ENCODE measurements around the gene ZKSCAN7.
"Not testable (repeated sequence)": the region's sequence is repeated elsewhere in the genome, so short reads cannot be mapped to it uniquely, and the experiment has no call there.

The ZKSCAN7 gene

DNA sequence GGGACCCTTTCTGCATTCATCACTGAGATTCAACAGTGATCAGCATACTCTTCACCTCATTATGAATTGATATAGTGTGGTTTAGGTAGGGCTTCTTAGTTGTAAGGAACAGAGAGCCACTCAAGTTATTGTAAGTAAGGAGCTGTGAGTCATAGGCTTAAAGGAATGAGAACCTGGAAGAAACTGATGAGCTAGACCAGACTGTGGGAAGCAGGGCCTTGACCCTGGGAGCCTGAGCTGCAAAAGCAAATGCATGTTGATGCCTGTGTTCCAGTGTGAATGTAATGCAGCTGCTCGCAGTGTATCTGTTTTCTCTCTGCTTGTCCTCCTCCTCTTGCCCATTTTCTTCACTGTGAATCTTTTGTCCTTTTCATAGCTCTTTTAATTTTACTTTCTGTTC lies 13.6 kb downstream of the ZKSCAN7 start:
- no peak overlapping the region for H3K4me3 ChIP-seq (ENCODE audit: low read depth, low read length)
- TF ChIP-seq, protein P1, sequence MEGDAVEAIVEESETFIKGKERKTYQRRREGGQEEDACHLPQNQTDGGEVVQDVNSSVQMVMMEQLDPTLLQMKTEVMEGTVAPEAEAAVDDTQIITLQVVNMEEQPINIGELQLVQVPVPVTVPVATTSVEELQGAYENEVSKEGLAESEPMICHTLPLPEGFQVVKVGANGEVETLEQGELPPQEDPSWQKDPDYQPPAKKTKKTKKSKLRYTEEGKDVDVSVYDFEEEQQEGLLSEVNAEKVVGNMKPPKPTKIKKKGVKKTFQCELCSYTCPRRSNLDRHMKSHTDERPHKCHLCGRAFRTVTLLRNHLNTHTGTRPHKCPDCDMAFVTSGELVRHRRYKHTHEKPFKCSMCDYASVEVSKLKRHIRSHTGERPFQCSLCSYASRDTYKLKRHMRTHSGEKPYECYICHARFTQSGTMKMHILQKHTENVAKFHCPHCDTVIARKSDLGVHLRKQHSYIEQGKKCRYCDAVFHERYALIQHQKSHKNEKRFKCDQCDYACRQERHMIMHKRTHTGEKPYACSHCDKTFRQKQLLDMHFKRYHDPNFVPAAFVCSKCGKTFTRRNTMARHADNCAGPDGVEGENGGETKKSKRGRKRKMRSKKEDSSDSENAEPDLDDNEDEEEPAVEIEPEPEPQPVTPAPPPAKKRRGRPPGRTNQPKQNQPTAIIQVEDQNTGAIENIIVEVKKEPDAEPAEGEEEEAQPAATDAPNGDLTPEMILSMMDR (IDR thresholded peaks at IDR 0.05; ENCODE audit: insufficient read depth, low read depth, low read length, missing control alignments), result no peak
- DNase-seq (ENCODE audit: low read depth), result no peak

- TF ChIP-seq, protein P1 (IDR thresholded peaks at IDR 0.05; ENCODE audit: insufficient read depth, low read depth, low read length, missing control alignments), result no peak
- H3K4me3 ChIP-seq (ENCODE audit: low read depth, low read length), result no peak overlapping the region
- DNase-seq (ENCODE audit: low read depth), result no peak
These were observed 16.0 kb downstream of the ZKSCAN7 start for GRCh38 chr3:44571024-44571423.

GRCh38 chr3:44576613-44577012 lies 21.6 kb downstream of the ZKSCAN7 start:
- H3K4me3 ChIP-seq (ENCODE audit: low read depth, low read length), result no peak overlapping the region

GRCh38 chr3:44577354-44577952 lies 22.5 kb downstream of the ZKSCAN7 start:
- H3K4me3 ChIP-seq (ENCODE audit: low read depth, low read length); DNase-seq (ENCODE audit: low read depth): not testable (repeated sequence)

More at GRCh38 chr3:44576613-44577012, 21.6 kb downstream of the ZKSCAN7 start:
- DNase-seq (ENCODE audit: low read depth), result no peak
- TF ChIP-seq, protein P1 (IDR thresholded peaks at IDR 0.05; ENCODE audit: insufficient read depth, low read depth, low read length, missing control alignments), result no peak

- H3K4me3 ChIP-seq (ENCODE audit: low read depth, low read length); DNase-seq (ENCODE audit: low read depth): not testable (repeated sequence)
These were observed 23.3 kb downstream of the ZKSCAN7 start for GRCh38 chr3:44578316-44578715.

GRCh38 chr3:44578924-44579515 lies 24.0 kb downstream of the ZKSCAN7 start:
- not testable (repeated sequence) for H3K4me3 ChIP-seq (ENCODE audit: low read depth, low read length); DNase-seq (ENCODE audit: low read depth)

- DNase-seq (ENCODE audit: low read depth), result not testable (repeated sequence)
These were observed 24.8 kb downstream of the ZKSCAN7 start for GRCh38 chr3:44579749-44580148.

DNA sequence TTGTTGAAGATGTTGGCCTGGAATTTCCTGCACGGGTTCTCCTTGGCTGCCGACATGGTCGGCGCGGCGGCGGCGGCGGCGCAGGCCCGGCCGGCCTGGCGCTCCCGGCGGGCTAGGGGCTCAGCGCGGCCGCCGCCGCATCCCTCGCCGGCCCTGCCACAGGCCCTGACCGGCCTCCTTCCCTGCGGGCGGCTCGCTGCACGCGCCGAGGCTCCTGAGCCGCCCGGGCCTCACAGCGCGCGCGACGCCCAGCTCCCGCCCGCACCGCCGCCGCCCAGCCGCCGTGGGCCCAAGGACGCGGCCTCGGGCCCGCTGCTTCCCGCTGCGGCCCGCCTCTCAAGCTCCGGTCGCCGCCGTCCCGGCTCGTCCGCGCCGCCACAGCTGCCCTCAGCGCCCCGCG lies 26.0 kb downstream of the ZKSCAN7 start:
- not testable (repeated sequence) for H3K4me3 ChIP-seq (ENCODE audit: low read depth, low read length)

More at GRCh38 chr3:44579749-44580148, 24.8 kb downstream of the ZKSCAN7 start:
- not testable (repeated sequence) for H3K4me3 ChIP-seq (ENCODE audit: low read depth, low read length)

GRCh38 chr3:44584646-44585501 lies 29.9 kb downstream of the ZKSCAN7 start, which contains the start of gene ZNF660:
Gene ZNF660 (plus strand): TSS chr3:44584964. CDS start chr3:44594194, 9,230 bp downstream.
- H3K4me3 ChIP-seq (ENCODE audit: low read depth, low read length), result peak within 1 kb of the TSS; percentile 35
- TF ChIP-seq, protein P1 (IDR thresholded peaks at IDR 0.05; ENCODE audit: insufficient read depth, low read depth, low read length, missing control alignments), result no peak
- DNase-seq (ENCODE audit: low read depth), result peak; percentile 54

More for the DNA sequence above, 26.0 kb downstream of the ZKSCAN7 start:
- DNase-seq (ENCODE audit: low read depth), result not testable (repeated sequence)

Data from GM12865 (cell line).